Endothelial cell of umbilical vein (primary cell): Measurements from ENCODE around the gene OARD1.

ENCODE experiments used
- POLR2A ChIP-seq: IDR thresholded peaks from 2 replicates; pipeline ENCODE4 v1.6.1; 2012; ENCODE audit warnings: low read depth, mild to moderate bottlenecking, control low read depth, low read length
- TF ChIP-seq, protein P1 (sequence below), 2 donors: IDR thresholded peaks; 1 replicate in 1 of 2; 2 replicates in 1 of 2; pipeline ENCODE4 v1.5.1; 2011; ENCODE audit warnings: low read length in 2 of 2, mild to moderate bottlenecking in 2 of 2, moderate library complexity in 2 of 2, control low read depth in 1 of 2, inconsistent platforms in 1 of 2, low read depth in 1 of 2; ENCODE audit not compliant: insufficient read depth in 1 of 2; ENCODE audit errors: extremely low read depth in 1 of 2

DNA sequence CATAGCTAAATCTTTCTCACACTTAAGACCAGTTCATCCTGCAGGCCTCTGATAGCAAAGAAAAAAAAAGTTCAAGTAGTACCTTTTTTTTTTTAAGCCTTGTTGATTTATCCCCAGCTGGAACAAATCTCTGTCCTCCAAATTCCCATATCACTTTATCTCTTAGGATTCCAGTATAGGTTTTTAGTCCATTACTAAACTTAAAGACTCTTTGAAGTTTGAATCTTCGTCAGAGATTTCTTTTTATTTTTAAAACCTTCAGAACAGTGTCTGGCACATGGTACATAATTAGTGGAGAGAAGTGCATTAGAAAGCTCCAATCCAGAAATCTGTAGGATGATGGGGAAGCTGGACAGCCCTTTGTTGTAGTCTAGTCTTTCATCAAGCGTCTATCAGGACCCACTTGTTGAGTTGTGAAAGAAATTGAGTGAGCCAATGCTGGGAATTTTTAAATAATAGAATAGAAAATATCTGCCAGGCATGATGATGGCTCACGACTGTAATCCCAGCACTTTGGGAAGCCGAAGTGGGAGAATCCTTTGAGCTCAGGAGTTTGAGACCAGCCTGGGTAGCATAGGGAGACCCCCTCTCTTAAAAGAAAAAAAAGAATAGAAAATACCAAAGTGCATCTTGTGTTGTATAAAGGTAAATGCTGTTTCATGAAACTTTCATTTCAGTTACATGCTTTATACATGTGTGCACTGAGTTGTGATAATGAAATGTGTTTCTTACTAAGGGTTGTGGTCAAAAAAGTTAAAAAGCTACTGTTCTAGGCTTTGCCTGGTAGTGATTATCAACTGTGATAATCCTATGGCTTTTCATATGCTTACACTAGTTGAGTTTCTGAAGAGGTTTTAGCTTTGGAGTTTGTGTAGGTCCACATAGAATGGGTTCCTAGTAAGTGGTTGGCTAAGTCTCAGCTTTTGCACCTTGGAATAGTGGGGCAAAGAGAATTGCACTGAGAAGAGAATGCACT lies 3.8 kb upstream of the OARD1 start:
- TF ChIP-seq, protein P1, sequence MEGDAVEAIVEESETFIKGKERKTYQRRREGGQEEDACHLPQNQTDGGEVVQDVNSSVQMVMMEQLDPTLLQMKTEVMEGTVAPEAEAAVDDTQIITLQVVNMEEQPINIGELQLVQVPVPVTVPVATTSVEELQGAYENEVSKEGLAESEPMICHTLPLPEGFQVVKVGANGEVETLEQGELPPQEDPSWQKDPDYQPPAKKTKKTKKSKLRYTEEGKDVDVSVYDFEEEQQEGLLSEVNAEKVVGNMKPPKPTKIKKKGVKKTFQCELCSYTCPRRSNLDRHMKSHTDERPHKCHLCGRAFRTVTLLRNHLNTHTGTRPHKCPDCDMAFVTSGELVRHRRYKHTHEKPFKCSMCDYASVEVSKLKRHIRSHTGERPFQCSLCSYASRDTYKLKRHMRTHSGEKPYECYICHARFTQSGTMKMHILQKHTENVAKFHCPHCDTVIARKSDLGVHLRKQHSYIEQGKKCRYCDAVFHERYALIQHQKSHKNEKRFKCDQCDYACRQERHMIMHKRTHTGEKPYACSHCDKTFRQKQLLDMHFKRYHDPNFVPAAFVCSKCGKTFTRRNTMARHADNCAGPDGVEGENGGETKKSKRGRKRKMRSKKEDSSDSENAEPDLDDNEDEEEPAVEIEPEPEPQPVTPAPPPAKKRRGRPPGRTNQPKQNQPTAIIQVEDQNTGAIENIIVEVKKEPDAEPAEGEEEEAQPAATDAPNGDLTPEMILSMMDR (IDR thresholded peaks at IDR 0.05; ENCODE audit: extremely low read depth in 1 of 2, insufficient read depth in 1 of 2, low read depth in 1 of 2, low read length in 2 of 2), result no peak
- no peak for TF ChIP-seq POLR2A
